ENCODE data around the gene TMEM176A.

Gene TMEM176A

DNA sequence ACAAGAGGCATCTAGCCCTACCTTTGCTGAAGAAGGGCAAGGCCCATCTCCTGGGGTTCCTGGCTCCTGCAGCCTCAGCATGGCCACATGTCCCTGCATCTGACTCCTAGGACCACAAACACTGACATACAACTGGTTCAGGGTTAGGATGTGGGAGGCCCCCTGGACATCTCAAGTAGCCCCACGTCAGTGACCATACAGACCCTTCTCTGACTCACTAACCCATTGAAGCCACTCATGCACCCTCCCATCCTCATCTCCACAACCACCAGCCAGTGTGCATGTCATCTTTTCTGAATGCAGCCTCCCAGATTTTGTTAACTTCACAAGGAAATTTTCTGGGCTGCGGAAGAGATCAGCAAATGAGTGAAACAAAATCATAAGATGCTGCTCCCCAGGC lies 18.6 kb upstream of the TMEM176A start:
- H3K4me2 ChIP-seq: peak overlapping the region in 6 of 11 experiments; percentile 66 to 91 (median 70); a peak in 10 of 22 replicates
- H3K4me3 ChIP-seq: no peak overlapping the region
- H4K20me1 ChIP-seq: no peaks in the 10 kb centered on the region
- peak overlapping the region in 7 of 11 experiments; percentile 14 to 78 (median 48); a peak in 11 of 22 replicates for H3K27ac ChIP-seq
- H3K4me1 ChIP-seq: peaks cover 0 to 96% (median 50%) of the 10 kb centered on the region in 10 experiments; a peak in 19 of 20 replicates
- no peaks in the 10 kb centered on the region for H3K9me3 ChIP-seq (replicated peaks in 1 of 11)
- no peaks in the 10 kb centered on the region for H3K27me3 ChIP-seq
- H3K9ac ChIP-seq: no peak overlapping the region
- H3K36me3 ChIP-seq: no peaks in the 10 kb centered on the region
- TF ChIP-seq Cebpa-rat (IDR thresholded peaks at IDR 0.05): no peak

GRCh38 chr7:150784120-150784736 lies 16.3 kb upstream of the TMEM176A start:
- H3K27me3 ChIP-seq: no peaks in the 10 kb centered on the region
- no peaks in the 10 kb centered on the region for H3K9me3 ChIP-seq (replicated peaks in 1 of 11)
- no peaks in the 10 kb centered on the region for H3K36me3 ChIP-seq
- H3K4me1 ChIP-seq: peaks cover 14 to 95% (median 68%) of the 10 kb centered on the region in 10 experiments
- H3K9ac ChIP-seq: peak overlapping the region in 4 of 11 experiments; percentile 63 to 72 (median 69); a peak in 5 of 22 replicates
- no peak overlapping the region for H3K4me3 ChIP-seq
- no peak for TF ChIP-seq Cebpa-rat (IDR thresholded peaks at IDR 0.05)
- H4K20me1 ChIP-seq: no peaks in the 10 kb centered on the region
- peak overlapping the region in 5 of 11 experiments; percentile 84 to 89 (median 89); a peak in 8 of 22 replicates for H3K27ac ChIP-seq
- peak overlapping the region in 6 of 11 experiments; percentile 10 to 91 (median 89); a peak in 10 of 22 replicates for H3K4me2 ChIP-seq

DNA sequence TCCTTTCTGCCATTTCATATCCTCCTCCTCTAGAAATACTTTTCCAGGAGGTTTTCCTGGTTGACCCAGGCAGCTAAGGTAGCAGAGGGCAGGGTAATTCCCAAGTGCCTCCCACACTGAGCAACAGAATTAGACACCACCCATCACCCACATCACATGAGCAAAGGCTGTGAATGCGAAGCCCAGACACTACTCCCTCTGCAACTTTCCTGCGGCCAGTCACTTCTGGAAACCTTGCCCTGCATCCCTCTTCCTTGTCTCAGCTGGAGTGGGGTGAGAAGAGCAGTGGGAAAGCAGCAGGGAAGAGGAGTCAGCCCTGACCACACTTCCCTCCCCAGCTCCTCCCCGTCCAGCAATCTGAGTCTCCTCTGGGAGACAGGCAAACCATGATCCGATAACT lies 15.6 kb upstream of the TMEM176A start:
- peak overlapping the region in 8 of 11 experiments; percentile 47 to 91 (median 85); a peak in 15 of 22 replicates for H3K4me2 ChIP-seq
- H3K36me3 ChIP-seq: no peaks in the 10 kb centered on the region
- H3K9me3 ChIP-seq (replicated peaks in 1 of 11): no peaks in the 10 kb centered on the region
- H3K4me3 ChIP-seq: no peak overlapping the region; a peak in 1 of 20 replicates
- H3K27ac ChIP-seq: peak overlapping the region in 6 of 11 experiments; percentile 74 to 89 (median 89); a peak in 12 of 22 replicates
- peak overlapping the region in 5 of 11 experiments; percentile 63 to 72 (median 67); a peak in 8 of 22 replicates for H3K9ac ChIP-seq
- H3K4me1 ChIP-seq: peaks cover 14 to 97% (median 68%) of the 10 kb centered on the region in 10 experiments
- no peaks in the 10 kb centered on the region for H4K20me1 ChIP-seq
- no peaks in the 10 kb centered on the region for H3K27me3 ChIP-seq
- TF ChIP-seq Cebpa-rat (IDR thresholded peaks at IDR 0.05): no peak

- no peak for TF ChIP-seq Cebpa-rat (IDR thresholded peaks at IDR 0.05)
- H3K4me1 ChIP-seq: peaks cover 14 to 93% (median 49%) of the 10 kb centered on the region in 10 experiments
- peak overlapping the region; percentile 47 to 91 (median 72) for H3K4me2 ChIP-seq
- peak overlapping the region in 1 of 10 experiments; percentile 13; a peak in 1 of 20 replicates for H3K4me3 ChIP-seq
- no peaks in the 10 kb centered on the region for H4K20me1 ChIP-seq
- peak overlapping the region; percentile 48 to 89 (median 74); a peak in 21 of 22 replicates for H3K27ac ChIP-seq
- no peaks in the 10 kb centered on the region for H3K9me3 ChIP-seq (replicated peaks in 1 of 11)
- no peaks in the 10 kb centered on the region for H3K27me3 ChIP-seq
- H3K36me3 ChIP-seq: no peaks in the 10 kb centered on the region
- peak overlapping the region; percentile 22 to 78 (median 64); a peak in 19 of 22 replicates for H3K9ac ChIP-seq
These were observed 13.0 kb upstream of the TMEM176A start for GRCh38 chr7:150787321-150788281.

DNA sequence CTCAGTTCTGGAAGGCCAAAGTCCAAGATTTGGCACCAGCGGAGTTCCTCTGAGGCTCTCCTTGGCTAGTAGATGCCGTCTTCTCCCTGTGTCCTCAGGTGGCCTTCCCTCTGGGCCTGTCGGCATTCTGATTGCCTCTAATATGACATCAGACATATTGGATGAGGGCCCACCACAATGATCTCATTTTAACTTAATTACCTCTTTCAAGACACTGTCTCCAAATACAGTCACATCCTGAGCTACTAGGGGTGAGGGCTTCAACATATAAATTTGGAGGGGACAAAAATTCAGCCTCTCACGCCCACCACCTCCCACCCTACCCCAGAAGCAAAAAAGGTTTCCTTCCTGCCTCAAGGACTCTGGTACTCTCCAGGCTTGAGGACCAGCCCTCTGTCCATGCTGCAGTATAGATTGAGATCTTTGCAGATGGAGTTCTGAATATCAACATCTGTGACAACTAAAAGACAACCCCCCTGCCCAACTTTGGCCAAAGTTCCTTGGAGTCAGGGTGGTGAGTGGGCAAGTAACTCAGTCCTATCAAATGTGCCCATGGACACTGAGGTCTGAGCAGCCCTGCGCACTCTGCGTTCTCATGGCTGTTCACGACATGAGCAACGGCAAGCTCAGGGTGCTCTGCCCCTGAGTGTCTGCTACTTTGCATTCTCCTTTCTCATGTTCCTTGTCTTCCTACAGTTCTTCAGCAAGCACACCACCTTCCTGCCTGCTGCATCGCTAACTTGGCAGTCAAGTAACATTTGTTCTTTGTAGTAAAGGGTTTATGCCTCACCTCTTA lies 11.9 kb upstream of the TMEM176A start:
- H3K4me2 ChIP-seq: peak overlapping the region; percentile 47 to 91 (median 72); a peak in 21 of 22 replicates
- H3K9me3 ChIP-seq (replicated peaks in 1 of 11): no peaks in the 10 kb centered on the region
- no peaks in the 10 kb centered on the region for H4K20me1 ChIP-seq
- peak overlapping the region in 6 of 11 experiments; percentile 64 to 78 (median 75); a peak in 11 of 22 replicates for H3K9ac ChIP-seq
- no peaks in the 10 kb centered on the region for H3K27me3 ChIP-seq
- H3K27ac ChIP-seq: peak overlapping the region in 8 of 11 experiments; percentile 68 to 89 (median 89); a peak in 16 of 22 replicates
- TF ChIP-seq Cebpa-rat (IDR thresholded peaks at IDR 0.05): no peak
- H3K4me1 ChIP-seq: peaks cover 14 to 82% (median 49%) of the 10 kb centered on the region in 10 experiments
- no peaks in the 10 kb centered on the region for H3K36me3 ChIP-seq
- H3K4me3 ChIP-seq: no peak overlapping the region

- no peaks in the 10 kb centered on the region for H3K36me3 ChIP-seq
- no peak overlapping the region for H3K27ac ChIP-seq
- no peak overlapping the region for H3K9ac ChIP-seq
- no peaks in the 10 kb centered on the region; a peak in 1 of 22 replicates for H3K9me3 ChIP-seq (replicated peaks in 1 of 11)
- no peak for TF ChIP-seq Cebpa-rat (IDR thresholded peaks at IDR 0.05)
- H3K4me2 ChIP-seq: peak overlapping the region in 3 of 11 experiments; percentile 13 to 91 (median 39); a peak in 3 of 22 replicates
- H3K27me3 ChIP-seq: no peaks in the 10 kb centered on the region
- no peaks in the 10 kb centered on the region for H4K20me1 ChIP-seq
- peaks cover 17 to 63% (median 34%) of the 10 kb centered on the region in 10 experiments for H3K4me1 ChIP-seq
- no peak overlapping the region for H3K4me3 ChIP-seq
These were observed 10.0 kb upstream of the TMEM176A start for GRCh38 chr7:150790416-150791075.

- Histone ChIP-seq H3K27ac (no peak overlapping the region), H3K4me3 (no peak overlapping the region), H3K27me3 (no peaks in the 10 kb centered on the region), H3K4me1 (peaks cover 22 to 56% (median 31%) of the 10 kb centered on the region in 10 experiments), H3K9me3 (replicated peaks in 1 of 11) (no peaks in the 10 kb centered on the region; a peak in 1 of 22 replicates), H4K20me1 (no peaks in the 10 kb centered on the region), H3K36me3 (no peaks in the 10 kb centered on the region), H3K4me2 (peak overlapping the region in 3 of 11 experiments; percentile 13 to 91 (median 39); a peak in 4 of 22 replicates), H3K9ac (no peak overlapping the region; a peak in 1 of 22 replicates)
- no peak for TF ChIP-seq Cebpa-rat (IDR thresholded peaks at IDR 0.05)
These were observed 9.3 kb upstream of the TMEM176A start for GRCh38 chr7:150791304-150791703.
